ENCODE measurements around the gene PXDN.

Gene PXDN

DNA sequence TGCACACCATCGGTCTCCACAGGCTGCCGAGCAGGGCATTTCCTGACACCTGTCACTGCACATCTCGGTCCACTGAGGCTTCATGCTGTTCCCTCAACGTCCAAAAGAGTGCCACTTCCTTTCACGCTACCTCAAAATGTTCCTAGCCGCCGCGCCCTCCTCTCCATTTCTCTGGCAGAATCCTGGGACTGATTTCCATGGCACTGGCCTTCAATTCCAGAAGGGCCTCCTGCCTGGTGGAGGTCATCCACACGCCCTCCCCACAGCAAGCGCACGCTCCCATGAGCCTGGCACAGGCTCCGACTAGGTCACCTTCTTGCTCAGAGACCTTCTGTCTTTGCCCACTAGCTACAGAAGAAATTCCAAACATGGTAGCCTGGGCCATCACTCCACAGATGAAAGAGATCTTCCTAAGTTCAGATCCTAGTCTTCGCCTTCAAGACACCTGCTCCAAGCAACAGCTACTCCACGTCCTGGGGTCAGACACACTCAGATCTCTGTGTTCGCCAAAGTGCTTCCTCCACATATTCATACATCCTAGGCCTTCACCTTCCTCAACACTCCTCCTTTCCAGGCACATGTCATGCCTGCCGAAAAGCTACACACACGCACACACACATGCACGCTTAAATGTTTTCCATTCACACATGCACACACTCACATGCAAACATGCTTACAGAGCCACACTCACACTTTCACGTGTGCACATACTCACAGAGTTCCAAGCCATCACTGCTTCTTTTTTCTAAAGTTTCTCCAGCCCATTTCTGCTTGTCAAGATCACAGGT, 94.0 kb downstream of the PXDN start:
- no peak for DNase-seq (ENCODE audit: low read depth in 2 of 2)

DNA sequence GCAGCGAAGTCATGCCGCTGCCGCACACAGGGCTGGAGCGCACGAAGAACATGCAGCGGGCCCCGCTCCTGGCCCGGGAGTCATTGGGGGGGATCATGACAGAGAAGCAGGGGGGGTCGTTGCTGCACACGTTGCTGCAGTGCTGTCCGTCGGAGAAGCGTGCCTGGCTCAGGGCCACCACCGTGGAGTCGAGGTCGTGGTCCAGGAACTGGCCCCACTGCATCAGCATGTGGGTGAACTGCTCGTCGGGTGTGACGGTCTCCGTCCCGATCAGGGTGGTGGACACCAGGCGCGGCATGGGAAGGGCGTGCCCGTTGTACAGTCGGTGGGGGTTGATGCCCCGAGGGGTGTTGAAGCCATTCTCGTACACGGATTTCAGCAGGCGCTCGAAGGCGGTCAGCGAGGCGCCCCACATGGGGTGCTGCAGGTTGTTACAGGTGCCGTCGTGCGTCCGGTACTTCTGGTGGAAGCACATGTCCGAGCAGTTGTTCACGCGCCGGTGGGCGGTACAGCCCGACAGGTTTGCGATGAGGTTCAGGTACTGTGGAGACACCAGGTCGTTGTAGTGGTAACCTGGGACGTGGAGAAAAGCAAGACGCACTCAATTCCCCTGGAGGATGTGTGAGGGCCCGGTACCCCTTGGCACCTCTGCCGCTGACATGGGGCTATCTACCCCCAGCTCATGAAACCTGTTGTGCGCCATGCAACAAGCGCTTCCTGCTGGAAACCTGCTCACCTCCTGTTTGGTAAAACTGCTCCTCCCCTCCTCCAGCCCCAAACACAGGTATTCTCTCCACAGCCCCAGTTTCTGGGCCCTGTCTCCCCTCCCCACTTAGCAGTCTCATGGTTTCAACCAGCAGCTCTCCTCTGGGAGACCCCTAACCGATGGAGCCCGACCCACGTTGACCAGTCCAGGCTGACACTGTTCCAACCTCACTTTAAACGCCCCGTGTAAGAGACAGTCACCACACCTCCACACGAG, 94.9 kb downstream of the PXDN start:
- no peak for DNase-seq (ENCODE audit: low read depth in 2 of 2)

DNA sequence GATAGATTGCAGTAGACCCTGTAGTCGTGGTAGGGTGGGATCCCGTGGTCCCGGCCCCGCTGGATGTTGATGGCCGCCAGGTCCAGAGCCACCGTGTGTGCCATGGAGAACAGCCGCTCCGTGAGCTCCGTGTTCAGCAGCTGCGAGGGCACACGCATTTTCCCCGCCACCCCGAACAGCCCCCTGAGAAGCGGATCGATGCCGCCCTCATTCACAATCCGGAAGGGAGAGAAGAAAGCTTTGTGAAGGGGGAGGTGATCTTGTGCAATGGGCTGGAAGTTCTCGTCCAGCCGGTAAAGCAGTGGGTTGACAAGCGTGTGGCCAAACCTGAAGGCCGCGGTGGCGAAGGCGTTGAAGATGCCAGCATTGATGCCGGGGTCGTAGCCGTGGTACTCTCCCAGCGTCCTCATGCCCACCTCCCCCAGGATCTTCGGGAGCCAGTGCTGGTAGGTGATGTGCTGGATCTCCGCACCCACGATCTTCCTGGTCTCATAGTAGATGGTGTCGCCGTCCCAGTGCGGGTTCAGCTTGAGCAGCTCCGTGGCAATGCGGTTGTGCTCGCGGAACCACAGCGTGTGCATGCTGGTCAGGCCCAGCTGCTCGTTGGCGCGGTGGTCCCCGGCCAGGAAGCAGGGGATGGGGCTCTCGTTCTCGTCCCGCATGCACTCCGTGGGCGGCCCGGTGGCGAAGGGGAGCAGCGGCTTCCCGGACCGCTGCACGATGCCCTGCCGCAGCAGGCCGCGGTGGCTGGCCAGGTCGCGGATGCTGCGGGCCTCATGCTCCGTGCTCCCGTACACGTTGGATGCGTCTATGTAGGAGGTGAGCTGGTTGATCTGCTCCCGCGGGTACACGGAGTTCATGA, 95.8 kb downstream of the PXDN start:
- DNase-seq (ENCODE audit: low read depth in 2 of 2), result no peak

DNA sequence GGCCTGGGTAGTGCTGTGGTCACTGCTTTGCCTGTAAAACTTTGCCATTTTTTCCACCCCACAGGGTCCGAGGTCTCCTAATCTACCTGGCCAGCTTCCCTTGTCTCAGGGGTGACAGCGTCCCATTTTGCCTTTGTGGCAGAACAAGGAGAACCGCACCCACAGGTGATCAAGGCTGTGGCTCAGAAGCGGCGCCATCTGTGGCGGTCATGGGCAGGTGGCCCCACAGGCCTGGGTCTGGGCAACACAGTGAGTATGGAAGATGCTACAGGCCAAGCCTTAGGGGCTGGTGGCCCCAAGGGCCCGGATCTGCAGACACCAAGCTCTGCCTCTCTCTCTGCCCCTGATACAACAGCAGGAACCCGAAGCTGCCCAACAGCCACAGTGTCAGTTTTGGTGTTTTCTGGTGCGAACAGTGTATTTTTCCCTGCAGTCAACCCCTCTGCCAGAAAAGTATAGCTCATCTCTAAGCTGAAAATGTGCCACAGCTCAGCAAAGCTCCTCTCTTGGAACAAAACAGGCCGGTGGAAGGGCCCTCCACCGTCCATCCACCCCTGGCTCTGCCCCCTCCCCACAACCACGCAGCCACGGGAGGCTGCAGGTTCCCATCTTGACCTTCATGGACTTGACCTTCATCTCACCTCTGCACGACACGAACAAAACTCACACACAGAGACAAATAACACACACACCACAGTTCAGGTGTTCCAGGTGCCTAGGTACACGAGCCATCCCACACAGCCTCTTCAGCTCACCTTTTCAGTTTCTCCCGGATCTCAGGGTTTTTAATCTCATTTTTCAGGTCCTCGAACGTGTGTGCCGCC, 96.7 kb downstream of the PXDN start:
- no peak for DNase-seq (ENCODE audit: low read depth in 2 of 2)

DNA sequence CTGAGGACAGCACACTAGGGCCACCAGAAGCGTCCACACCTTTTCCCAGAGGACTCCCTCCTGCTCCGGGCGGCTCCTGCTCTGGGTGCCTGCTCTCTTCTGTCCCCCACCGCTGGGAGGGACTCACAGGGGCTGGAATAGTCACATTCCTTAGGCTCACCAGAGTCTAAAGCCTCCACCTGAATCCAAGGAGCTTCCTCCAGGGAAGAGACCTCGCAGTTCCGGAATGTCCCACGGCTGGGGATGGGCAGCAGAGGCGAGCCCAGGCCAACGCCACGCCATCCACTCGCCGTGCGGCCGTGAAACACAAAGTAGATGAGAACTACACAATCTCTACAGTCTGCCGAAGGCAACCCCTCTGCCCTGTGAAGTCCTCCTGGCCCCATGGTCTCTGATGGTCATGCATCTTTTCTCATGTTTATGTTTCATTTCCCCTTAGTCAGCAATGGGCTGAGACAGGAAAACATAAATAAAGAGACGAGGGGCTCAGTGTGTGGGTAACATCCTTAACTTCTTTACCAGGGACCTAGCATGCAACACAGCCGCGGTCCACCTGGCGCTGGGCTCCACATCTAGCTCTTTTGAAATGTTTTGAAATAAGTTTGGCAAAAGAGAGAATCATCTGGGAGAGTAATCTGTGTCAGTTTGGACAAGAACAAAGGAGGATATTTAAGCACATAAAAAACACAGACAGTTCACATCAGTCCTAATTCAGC, 98.4 kb downstream of the PXDN start:
- no peak for DNase-seq (ENCODE audit: low read depth in 2 of 2)

DNA sequence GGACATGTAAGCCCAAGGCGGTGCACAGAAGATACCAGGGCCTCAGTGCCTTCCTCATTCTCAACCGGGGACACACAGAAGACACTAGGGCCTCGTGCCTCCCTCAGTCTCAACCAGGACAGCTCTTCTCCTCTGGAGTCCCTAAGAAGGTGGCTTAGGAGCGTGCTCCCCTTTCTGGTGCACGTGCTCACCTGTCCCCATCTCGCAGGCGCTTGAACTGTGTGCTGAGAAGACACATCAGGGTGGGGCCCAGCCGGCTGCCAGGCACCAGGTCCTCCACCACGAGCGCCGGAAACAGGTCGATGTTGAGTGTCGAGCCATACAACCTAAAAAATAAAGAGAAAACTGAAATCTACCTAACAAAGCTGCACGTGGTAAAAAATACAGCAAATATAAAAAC, 99.9 kb downstream of the PXDN start:
- no peak for DNase-seq (ENCODE audit: low read depth in 2 of 2)

DNA sequence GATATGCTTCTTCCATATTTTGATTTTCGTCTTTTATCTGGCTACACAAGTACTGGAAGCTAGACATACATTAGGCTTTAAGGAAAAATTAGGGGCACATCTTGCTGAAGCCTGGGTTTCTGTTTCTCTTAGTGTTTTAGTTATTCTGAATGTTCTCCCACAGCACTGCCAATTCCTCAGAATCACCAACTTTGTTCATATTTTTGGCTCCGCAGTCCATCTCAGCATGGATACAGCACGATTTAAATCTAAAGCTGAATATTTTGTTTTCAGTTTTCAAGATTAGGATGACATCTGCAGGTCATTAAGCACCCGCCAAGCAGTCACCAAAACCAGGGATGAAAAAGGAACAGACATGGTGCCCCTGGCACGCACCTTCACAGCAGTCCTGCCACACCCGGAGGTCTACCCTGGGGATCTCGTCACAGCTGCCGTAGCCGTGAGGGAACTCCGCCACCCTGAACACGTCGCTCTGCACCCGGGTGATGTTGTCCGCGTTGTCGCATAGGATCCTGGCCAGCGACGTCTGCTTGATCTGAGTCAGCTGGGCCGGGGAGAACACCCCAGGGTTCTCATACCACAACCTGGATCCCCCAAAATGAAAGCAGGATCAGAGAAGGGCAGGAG, 101.2 kb downstream of the PXDN start:
- no peak for DNase-seq (ENCODE audit: low read depth in 2 of 2)

DNA sequence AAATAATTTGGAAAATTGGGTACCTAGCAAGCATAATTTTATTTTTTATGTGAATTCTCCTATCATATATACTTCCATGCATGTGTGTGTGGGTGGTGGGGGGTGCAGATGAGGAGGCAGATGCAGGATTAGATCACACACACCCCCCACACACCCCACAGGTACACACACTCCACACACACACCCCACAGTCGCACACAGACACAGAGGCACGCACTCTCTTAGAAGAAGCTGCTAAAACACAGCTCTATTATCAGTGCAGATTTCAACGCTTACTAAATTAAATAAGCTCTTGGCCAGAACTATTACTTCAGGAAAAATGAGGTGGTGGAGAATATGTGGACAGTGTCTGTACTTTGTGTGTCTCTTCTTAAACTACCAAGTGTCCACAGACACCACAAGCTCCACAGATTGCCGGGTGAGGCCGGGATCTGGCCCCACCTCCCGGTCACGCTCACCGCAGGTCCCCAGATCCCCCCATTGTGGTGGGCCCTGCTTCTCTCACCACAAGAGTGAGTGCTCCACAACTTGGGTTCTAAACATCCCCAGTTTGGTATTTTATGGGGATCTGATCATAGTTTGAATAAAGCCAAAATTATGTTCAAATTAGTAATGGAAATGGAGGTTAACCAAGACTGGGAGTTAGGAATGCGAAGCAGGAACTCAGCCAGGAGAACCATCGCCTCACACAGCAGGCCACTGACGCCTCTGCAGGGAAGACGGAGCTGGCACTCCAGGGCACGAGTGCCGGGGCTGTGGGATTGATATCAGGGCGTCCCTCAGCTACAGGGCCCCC, 102.1 kb downstream of the PXDN start:
- DNase-seq (ENCODE audit: low read depth in 2 of 2), result no peak

DNA sequence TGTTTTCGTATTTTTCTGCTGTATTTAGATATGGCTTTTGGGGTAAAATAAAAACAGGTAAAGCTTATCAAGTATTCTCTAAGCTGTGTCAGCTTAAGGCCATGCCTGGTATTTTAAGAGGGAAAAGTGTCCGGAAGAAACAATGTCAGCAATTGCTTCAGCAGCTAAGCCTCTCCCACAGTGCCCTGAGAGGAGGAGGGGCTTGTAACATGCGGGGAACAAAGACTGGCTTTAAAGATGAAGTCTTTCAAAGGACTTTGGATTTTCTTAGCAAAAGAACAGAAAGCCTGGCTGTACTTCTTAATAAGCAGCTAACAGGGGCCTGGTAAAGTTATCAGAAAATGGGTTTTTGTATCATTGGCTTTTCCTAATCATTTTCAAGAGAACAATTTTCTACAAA, 102.8 kb downstream of the PXDN start:
- no peak for DNase-seq (ENCODE audit: low read depth in 2 of 2)

DNA sequence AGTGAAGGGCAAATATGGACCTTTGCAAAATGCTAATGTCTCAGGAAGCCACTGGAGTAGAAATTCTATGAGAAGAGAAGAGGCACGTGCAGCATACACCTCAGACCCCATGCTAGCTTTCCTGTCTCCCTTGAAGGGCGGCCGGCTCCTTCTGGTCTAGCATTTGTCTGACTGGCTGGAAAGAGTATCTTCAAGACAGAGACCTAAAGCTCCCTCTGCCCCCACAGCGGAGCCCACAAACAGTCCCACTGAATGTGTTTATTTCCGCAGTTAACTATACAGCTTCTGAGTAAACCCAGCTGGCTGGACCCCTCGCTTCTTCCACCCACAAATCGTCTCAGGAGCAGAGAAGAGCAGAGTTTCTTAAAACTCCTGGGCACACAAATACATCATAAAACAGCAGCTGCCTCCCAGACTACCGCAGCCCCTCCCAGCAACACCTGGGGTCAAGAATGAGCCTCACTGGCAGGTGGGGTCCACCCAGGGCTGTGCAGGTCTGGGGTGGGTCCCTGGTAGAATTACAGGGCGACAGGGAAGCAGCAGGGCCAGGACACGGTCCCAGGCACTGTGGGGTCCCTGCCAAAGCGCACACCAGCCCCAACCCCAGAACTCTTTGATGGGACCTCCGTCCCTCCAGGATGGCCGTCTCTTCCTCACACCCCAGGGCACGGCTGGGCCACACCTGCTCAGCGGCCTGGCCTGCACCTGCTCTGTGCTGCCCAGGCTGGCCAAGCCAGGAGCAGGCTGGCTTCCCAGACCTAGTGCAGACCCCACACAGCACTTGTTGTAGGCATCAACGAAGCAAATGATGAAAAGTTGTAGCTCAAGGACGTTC, 103.8 kb downstream of the PXDN start:
- DNase-seq (ENCODE audit: low read depth in 2 of 2), result no peak

DNA sequence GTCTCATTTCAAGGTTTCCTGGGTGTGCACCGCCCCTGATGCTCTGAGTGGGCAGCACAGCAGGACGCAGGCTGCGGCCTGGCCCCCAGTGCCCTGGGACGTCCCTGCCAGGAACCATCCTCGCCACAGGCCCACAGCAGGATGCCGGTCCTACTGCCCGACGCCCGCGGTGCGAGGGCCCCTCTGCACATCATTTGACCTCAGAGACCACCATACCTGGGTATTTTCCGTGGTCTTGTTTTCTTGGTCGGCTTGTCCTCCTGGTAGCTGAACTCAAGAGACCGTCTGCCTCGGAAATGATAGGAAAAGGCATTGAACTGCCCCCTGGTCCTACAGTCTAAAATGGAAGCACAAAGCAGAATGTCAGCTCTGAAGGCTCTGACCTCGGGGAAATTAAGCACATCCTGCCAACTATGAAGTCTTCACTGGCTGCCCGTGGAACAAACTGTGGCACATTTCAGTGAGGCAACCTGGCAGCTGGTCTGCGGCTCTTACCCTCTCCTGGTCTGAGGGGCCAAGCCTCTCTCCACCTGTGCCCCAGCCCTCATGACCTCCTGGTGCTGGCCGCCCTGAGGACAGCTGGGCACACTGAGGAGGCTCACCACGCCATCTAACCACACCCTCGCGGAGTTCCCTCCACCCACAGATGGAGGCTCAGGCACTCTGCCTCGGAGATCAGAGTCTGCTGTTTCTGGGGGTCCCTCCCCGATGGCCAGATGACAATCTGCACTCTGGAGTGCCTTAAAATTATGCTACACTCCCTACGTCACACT, 105.0 kb downstream of the PXDN start:
- DNase-seq (ENCODE audit: low read depth in 2 of 2), result no peak

DNA sequence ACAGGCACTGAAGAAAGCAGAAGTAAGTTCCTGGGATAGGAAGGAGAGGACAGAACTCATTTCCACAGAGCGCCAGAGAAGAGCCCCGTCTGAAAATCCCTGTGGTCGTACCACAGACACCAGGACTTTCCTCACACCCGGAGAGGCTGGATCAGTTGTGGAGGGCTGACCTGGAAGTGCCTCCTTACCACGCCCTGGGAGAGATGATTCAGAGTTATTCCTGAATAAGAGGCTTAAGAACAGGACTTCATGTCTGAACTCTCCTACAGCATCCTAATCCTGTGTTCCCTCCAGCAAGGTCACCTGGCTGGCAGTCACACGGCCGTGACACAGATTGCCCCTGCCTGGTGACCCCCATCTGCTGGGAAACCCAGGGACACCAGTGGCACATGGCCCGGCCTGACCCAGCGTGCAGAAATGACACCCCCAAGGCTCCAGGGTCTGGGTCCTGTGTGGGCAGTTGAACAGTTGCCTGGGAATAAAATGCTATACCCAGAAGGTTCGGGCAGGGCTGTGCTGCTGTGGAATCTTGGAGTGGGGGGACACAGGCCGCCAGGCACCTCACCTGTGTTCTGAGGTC, 105.9 kb downstream of the PXDN start:
- DNase-seq (ENCODE audit: low read depth in 2 of 2), result no peak

DNA sequence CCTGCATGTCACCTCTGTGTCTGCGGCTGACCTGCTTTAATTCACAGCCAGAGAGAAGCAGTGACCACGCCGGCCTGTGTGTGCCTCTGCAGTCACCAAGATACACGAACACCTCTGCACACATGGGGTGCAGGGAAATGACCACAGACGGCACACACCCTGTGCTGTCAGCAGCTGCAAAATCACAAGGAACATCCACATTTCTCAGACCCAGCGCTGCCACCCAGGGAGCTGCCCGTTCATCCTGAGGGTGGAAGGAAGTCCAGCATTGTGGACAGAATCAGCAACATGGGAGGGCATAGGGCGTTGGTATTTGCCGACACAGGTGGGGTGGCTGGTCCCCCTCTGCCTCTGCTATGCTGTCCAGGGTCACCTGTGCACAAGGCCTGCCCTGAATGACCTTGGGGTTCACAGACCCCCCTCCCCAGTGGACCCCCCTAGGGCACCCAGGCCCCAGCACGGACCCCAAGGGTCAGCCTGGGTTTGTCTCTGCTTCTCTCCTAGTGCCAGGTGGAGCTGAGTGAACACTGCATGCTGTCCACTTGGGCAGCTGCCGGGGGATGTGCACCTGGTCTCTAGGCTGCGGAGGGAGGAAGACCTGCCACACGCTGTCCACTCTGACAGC, 107.4 kb downstream of the PXDN start:
- no peak for DNase-seq (ENCODE audit: low read depth in 2 of 2)

DNA sequence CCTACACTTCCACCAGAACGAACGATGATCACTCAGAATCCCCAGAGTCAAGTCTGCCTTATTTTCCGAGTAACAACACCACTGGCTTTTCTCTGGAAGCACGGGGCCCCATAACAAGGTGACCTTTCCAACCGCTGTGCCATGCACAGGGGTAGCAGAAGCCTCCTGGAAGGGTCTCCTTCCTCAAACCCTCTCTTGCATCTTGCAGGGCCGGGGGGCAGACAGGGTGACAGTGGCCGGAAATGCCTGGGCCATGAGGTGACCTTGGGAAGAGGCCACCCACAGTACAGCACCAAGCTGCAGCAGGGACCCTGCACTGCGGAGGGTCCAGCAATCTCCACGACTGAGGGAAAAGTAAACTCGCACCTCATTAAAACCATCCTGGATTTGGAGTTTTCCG, 108.5 kb downstream of the PXDN start:
- DNase-seq (ENCODE audit: low read depth in 2 of 2), result no peak

DNA sequence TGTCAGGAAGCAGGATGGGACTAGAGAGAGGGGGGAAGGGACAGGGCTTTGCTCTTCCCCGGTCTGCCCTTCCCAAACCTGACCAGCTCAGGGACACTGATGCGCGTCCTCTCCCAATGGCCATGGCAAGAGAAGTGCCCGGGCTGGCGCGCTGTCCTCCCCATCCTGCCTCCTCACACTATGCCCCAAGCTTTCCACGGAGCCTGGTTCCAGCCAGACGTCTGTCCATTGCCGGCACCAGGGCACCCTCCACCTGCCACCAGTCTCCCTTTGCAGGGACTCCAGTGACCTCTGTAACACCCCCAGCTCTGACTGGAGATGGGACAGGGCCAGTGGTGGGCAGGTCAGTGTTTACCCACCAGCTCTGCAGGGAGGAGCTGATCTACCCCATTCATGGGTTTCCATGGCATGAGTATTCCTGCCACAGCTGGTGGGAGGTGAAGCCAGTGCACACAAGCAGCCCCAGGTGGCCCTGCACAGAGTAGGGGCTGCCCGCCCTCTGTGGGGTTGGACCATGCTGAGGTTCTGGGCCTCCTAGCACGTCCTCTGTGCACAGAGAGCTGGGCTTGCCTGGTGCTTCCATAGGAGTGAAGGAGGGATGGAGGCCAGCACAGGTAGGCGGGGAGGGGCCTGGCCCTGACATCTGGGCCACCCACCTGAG, 109.5 kb downstream of the PXDN start:
- no peak for DNase-seq (ENCODE audit: low read depth in 2 of 2)
